ENCODE data around the gene MAOA. TPM values are rescaled to one million over a fixed set of nuclear protein-coding genes. Genes with fewer than 3 reads are reported as not detected.
"Not testable (repeated sequence)": the region's sequence is repeated elsewhere in the genome, so short reads cannot be mapped to it uniquely, and the experiment has no call there.

The MAOA gene
- total RNA-seq, 1 donor from 2014 or later, result 4.0 TPM

DNA sequence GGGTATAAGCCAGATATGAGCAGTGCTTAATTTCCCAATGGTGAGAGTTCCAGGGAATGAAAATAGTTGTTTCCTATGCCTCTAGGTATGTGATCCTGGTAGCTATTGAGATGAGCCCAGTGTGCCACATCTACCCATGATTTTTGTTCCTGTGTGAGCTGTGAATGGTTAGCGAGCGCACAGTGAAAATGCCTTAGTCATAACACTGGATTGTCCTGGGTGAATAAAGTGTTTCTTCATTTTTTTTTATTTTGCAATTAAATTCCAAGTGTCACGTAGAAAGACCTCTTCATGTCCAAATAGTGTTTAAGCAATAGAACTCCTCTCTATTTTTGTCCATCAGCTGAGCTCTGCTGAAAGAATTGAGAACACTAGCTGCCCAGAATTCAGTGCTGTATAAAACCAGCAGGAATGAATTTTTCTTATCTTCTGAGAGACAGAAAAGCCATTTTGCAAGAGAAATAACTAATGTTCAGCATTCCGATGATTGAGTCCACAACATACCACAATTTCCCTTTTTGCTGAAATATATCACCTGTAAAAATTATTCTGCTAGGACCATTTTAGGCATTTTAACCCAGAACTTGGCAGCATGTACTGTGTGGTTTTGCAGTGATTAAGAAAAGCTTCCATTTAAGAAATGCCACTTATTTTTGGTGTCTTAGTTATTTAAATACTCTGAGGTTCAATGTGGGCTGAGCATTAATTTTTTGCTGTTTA lies 5.6 kb downstream of the MAOA start:
- H3K36me3 Mint-ChIP-seq (ENCODE audit: low read depth), result no peaks in the 10 kb centered on the region
- peak overlapping the region; percentile 35 for H3K4me3 Mint-ChIP-seq (ENCODE audit: unreplicated experiment)
- no peak overlapping the region for H3K27ac Mint-ChIP-seq (ENCODE audit: unreplicated experiment)
- TF ChIP-seq, protein P1, sequence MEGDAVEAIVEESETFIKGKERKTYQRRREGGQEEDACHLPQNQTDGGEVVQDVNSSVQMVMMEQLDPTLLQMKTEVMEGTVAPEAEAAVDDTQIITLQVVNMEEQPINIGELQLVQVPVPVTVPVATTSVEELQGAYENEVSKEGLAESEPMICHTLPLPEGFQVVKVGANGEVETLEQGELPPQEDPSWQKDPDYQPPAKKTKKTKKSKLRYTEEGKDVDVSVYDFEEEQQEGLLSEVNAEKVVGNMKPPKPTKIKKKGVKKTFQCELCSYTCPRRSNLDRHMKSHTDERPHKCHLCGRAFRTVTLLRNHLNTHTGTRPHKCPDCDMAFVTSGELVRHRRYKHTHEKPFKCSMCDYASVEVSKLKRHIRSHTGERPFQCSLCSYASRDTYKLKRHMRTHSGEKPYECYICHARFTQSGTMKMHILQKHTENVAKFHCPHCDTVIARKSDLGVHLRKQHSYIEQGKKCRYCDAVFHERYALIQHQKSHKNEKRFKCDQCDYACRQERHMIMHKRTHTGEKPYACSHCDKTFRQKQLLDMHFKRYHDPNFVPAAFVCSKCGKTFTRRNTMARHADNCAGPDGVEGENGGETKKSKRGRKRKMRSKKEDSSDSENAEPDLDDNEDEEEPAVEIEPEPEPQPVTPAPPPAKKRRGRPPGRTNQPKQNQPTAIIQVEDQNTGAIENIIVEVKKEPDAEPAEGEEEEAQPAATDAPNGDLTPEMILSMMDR (IDR thresholded peaks at IDR 0.05), result no peak
- H3K4me1 Mint-ChIP-seq (ENCODE audit: low read depth), result peaks cover 4% of the 10 kb centered on the region
- H3K27me3 Mint-ChIP-seq (ENCODE audit: low read depth), result no peaks in the 10 kb centered on the region
- DNase-seq (ENCODE audit: low spot score), result no peak
- peaks cover 2% of the 10 kb centered on the region for H3K9me3 Mint-ChIP-seq (ENCODE audit: low read depth)

DNA sequence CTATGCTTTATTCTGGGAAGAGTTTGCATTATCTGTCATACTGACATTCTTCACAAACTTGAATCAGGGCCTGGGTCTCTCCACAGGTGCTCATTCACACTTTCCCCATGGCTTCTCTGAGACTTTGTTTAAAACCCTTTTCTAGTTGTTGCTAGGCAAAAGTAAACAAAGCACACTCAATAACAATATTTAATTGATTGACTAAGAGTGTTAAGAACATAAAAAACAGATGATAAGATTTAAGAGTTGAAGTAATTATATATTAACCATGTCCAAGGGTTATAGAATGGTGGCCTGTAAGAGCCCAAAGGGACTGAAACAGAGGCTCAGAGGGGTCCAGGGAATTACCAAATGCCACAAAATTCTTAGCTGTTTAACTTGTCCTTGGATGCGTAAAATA lies 7.1 kb downstream of the MAOA start:
- peaks cover 4% of the 10 kb centered on the region for H3K4me1 Mint-ChIP-seq (ENCODE audit: low read depth)
- H3K4me3 Mint-ChIP-seq (ENCODE audit: unreplicated experiment), result no peak overlapping the region
- TF ChIP-seq, protein P1 (IDR thresholded peaks at IDR 0.05), result no peak
- no peaks in the 10 kb centered on the region for H3K27me3 Mint-ChIP-seq (ENCODE audit: low read depth)
- no peaks in the 10 kb centered on the region for H3K36me3 Mint-ChIP-seq (ENCODE audit: low read depth)
- peaks cover 2% of the 10 kb centered on the region for H3K9me3 Mint-ChIP-seq (ENCODE audit: low read depth)
- H3K27ac Mint-ChIP-seq (ENCODE audit: unreplicated experiment), result no peak overlapping the region
- DNase-seq (ENCODE audit: low spot score), result no peak

DNA sequence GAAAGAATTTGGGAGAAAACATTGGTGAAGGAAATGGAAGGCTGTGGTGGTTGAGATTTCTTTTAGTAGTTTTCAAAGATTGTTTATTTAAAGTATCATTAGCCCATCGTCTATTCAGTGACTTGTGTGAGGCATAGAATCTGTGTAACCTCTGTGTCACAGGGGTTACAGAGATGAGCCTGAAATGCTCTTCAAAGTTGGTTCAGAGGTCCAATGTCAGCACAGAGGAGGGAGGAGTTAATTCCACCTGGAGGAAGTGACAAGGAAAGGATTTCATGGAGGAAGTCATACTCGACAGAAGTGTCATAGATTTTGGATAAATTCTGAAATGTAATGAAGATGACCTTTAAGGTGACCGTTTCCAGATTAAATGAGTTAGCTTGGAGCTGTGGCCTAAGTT lies 8.2 kb downstream of the MAOA start:
- no peaks in the 10 kb centered on the region for H3K27me3 Mint-ChIP-seq (ENCODE audit: low read depth)
- H3K4me1 Mint-ChIP-seq (ENCODE audit: low read depth), result no peaks in the 10 kb centered on the region
- H3K9me3 Mint-ChIP-seq (ENCODE audit: low read depth), result peaks cover 4% of the 10 kb centered on the region
- no peak overlapping the region for H3K27ac Mint-ChIP-seq (ENCODE audit: unreplicated experiment)
- no peaks in the 10 kb centered on the region for H3K36me3 Mint-ChIP-seq (ENCODE audit: low read depth)
- no peak overlapping the region for H3K4me3 Mint-ChIP-seq (ENCODE audit: unreplicated experiment)
- DNase-seq (ENCODE audit: low spot score), result no peak
- TF ChIP-seq, protein P1 (IDR thresholded peaks at IDR 0.05), result no peak

DNA sequence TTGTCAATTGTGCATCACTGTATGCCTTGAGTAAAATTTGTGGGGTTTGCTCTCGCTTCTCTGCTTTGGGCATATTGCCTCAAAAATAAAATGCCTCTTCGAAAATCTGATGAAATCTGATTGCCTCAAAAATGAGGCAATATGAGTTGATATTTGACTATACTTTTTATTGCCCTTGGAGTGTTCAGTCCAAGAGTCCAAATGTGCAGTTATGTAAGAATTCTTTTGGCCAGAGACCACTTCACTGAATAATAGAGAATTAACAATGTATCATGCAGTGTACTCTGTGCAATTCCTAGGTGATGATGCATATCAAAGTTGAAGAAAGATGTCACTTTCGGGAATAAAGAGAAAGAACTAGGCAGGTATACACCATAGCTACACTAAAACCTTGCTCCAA lies 8.6 kb downstream of the MAOA start:
- no peaks in the 10 kb centered on the region for H3K4me1 Mint-ChIP-seq (ENCODE audit: low read depth)
- TF ChIP-seq, protein P1 (IDR thresholded peaks at IDR 0.05), result no peak
- no peak for DNase-seq (ENCODE audit: low spot score)
- H3K27me3 Mint-ChIP-seq (ENCODE audit: low read depth), result no peaks in the 10 kb centered on the region
- H3K4me3 Mint-ChIP-seq (ENCODE audit: unreplicated experiment), result no peak overlapping the region
- H3K9me3 Mint-ChIP-seq (ENCODE audit: low read depth), result peaks cover 4% of the 10 kb centered on the region
- no peak overlapping the region for H3K27ac Mint-ChIP-seq (ENCODE audit: unreplicated experiment)
- H3K36me3 Mint-ChIP-seq (ENCODE audit: low read depth), result no peaks in the 10 kb centered on the region

DNA sequence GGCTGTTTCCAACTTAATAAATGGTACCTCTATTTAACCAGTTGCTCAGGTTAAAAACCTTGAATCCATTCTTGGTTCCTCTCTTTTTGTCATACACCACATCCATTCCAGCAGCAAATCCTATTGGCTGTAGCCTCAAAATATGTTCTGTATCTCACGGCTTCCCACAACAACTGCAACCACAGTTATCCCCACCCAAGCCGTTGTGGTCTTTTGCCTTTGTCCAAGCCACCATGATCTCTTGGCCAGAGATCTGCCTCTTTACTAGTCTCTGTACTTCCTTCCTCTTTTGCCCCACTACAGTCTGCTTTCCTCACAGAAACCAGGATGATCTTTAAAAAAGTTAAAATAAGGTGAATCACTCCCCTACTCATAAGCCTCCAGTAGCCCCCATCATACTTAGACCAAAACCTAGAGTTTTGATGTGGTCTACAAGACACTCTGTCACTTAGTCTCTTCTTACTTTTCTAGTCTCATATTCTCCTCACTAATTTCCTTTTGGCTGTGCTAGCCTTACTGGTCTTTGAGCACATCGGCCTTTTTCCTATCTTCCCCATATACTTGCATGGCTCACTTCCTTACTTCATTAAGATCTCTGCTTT lies 10.3 kb downstream of the MAOA start:
- TF ChIP-seq, protein P1 (IDR thresholded peaks at IDR 0.05), result no peak
- no peak overlapping the region for H3K27ac Mint-ChIP-seq (ENCODE audit: unreplicated experiment)

DNA sequence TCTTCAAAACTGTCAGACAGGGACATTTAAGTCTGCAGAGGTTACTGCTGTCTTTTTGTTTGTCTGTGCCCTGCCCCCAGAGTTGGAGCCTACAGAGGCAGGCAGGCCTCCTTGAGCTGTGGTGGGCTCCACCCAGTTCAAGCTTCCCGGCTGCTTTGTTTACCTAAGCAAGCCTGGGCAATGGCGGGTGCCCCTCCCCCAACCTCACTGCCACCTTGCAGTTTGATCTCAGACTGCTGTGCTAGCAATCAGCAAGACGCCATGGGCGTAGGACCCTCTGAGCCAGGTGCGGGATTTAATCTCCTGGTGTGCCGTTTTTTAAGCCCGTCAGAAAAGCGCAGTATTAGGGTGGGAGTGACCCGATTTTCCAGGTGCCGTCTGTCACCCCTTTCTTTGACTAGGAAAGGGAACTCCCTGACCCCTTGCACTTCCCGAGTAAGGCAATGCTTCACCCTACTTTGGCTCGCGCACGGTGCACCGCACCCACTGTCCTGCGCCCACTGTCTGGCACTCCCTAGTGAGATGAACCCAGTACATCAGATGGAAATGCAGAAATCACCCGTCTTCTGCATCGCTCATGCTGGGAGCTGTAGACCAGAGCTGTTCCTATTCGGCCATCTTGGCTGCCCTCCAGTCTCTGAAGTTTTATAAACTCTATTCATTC lies 20.0 kb downstream of the MAOA start:
- not testable (repeated sequence) for H3K9me3 Mint-ChIP-seq (ENCODE audit: low read depth); H3K27me3 Mint-ChIP-seq (ENCODE audit: low read depth); H3K36me3 Mint-ChIP-seq (ENCODE audit: low read depth); H3K27ac Mint-ChIP-seq (ENCODE audit: unreplicated experiment); H3K4me3 Mint-ChIP-seq (ENCODE audit: unreplicated experiment); DNase-seq (ENCODE audit: low spot score)
- peaks cover 19% of the 10 kb centered on the region for H3K4me1 Mint-ChIP-seq (ENCODE audit: low read depth)

More for the DNA sequence above, 10.3 kb downstream of the MAOA start:
- peaks cover 4% of the 10 kb centered on the region for H3K9me3 Mint-ChIP-seq (ENCODE audit: low read depth)
- DNase-seq (ENCODE audit: low spot score), result no peak
- no peaks in the 10 kb centered on the region for H3K27me3 Mint-ChIP-seq (ENCODE audit: low read depth)
- H3K36me3 Mint-ChIP-seq (ENCODE audit: low read depth), result no peaks in the 10 kb centered on the region
- no peak overlapping the region for H3K4me3 Mint-ChIP-seq (ENCODE audit: unreplicated experiment)
- H3K4me1 Mint-ChIP-seq (ENCODE audit: low read depth), result no peaks in the 10 kb centered on the region

Data from chondrocyte (in vitro differentiated cells).